GM12875 (cell line): ENCODE results near the gene FRY.
A peak's percentile ranks its signal among the peaks of the same experiment; 100 is the strongest.

Experiments used
- H3K4me3 ChIP-seq: one replicate; pipeline ENCODE4 v1.5.1; 2011; ENCODE audit warnings: low read depth, low read length, control low read depth
- CTCF ChIP-seq: IDR thresholded peaks from 2 replicates; pipeline ENCODE4 v1.5.1; 2011; ENCODE audit warnings: low read depth, mild to moderate bottlenecking, control low read depth, inconsistent platforms, low read length, moderate library complexity, borderline replicate concordance; ENCODE audit not compliant: insufficient read depth

FRY gene

DNA sequence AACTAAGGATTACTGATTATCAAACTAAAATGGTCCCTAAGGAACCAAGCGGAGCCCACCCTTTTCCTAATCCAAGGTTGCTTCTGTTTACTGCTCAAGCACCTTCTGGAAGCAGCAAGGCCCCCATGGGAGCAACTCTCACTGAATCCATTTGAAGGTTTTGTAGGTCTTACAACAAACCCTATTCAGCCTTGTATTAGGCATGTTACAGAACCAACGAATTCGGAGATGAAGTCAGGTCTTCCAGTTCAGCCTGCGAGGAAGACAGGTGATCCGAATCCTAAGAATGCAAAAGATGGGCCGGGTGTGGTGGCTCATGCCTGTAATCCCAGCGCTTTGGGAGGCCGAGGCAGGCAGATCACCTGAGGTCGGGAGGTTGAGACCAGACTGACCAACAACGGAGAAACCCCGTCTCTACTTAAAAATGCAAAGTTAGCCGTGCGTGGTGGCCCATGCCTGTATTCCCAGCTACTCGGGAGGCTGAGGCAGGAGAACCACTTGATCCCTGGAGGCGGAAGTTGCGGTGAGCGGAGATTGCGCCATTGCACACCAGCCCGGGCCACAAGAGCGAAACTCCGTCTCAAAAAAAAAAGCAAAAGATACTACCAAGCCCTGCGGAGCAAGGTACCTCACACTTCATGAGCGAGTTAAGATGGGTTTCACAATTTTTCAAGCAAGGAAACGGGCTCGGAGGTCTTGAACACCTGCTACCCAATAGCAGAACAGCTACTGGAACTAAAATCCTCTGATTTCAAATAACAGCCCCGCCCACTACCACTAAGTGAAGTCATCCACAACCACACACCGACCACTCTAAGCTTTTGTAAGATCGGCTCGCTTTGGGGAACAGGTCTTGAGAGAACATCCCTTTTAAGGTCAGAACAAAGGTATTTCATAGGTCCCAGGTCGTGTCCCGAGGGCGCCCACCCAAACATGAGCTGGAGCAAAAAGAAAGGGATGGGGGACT lies 283.0 kb downstream of the FRY start:
- no peak for TF ChIP-seq CTCF
- peak overlapping the region; percentile 99 for H3K4me3 ChIP-seq

- no peak for TF ChIP-seq CTCF
- peak within 1 kb of the TSS; percentile 99 for H3K4me3 ChIP-seq
Observed at GRCh38 chr13:32315238-32316027, 283.9 kb downstream of the FRY start, which contains the start of the genes BRCA2 and ZAR1L. BRCA2 (plus strand) TSS chr13:32315508; CDS start chr13:32316461, 953 bp downstream. ZAR1L (minus strand) TSS chr13:32315363; CDS start chr13:32311925, 3,438 bp downstream.

- no peak for TF ChIP-seq CTCF
- peak overlapping the region; percentile 99 for H3K4me3 ChIP-seq
Observed at GRCh38 chr13:32316028-32316339, 284.4 kb downstream of the FRY start.

- no peak for TF ChIP-seq CTCF
- peak overlapping the region; percentile 99 for H3K4me3 ChIP-seq
Observed at GRCh38 chr13:32316501-32316900, 284.9 kb downstream of the FRY start.

GRCh38 chr13:32317716-32318465 lies 286.3 kb downstream of the FRY start:
- no peak overlapping the region for H3K4me3 ChIP-seq
- no peak for TF ChIP-seq CTCF

GRCh38 chr13:32320528-32320927 lies 289.0 kb downstream of the FRY start:
- no peak for TF ChIP-seq CTCF
- no peak overlapping the region for H3K4me3 ChIP-seq
